NT2/D1 (cell line): Measurements from ENCODE around the gene HSF2BP.

Source experiments
- SUZ12 ChIP-seq: IDR thresholded peaks from 2 replicates; pipeline ENCODE4 v1.6.1; 2011; ENCODE audit not compliant: insufficient read length, insufficient read depth; ENCODE audit errors: extremely low read depth
- YY1 ChIP-seq: IDR thresholded peaks from 2 replicates; pipeline ENCODE4 v1.6.1; 2011; ENCODE audit not compliant: insufficient read length, insufficient read depth
- ZNF274 ChIP-seq: IDR thresholded peaks from 2 replicates; pipeline ENCODE4 v1.6.1; 2011; ENCODE audit warnings: mild to moderate bottlenecking, low read depth, low read length

DNA sequence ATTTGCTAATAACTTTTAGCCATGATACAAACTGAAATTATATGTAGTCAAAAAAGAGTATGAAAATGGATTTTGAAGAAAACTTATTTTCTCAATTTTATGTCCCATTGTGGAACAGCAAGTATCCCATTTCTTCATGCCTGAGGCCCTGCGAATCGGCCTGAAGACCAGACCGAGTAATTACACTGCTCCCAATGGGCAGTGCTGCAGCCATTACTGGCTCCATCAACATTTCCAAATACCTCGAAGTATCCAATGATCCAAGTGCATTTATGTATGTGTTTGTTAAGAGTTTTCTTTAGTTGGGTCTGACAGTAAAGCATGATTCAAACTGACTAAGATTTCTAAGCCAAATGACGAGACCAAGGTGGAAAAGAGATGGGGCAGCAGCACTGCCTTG, 44.4 kb downstream of the HSF2BP start:
- no peak for TF ChIP-seq ZNF274
- TF ChIP-seq YY1, result no peak
- TF ChIP-seq SUZ12, result no peak
